ENCODE measurements around the gene MYH7B.

GRCh38 chr20:34922654-34923381 is 32.9 kb upstream of the MYH7B start:
- TF ChIP-seq EZH2phosphoT487 (IDR thresholded peaks at IDR 0.05; ENCODE audit: borderline replicate concordance, low read depth, low read length) (no peak), CTCF (conservative IDR thresholded peaks at IDR 0.05; ENCODE audit: low read length) (no peak)
